Right lobe of liver (tissue), 6 donors: ENCODE results near the gene CTIF. TPM values are rescaled to one million over a fixed set of nuclear protein-coding genes. Genes with fewer than 3 reads are reported as not detected.

Experiments used
- ATAC-seq, 4 donors: fragments of 200-7000 bp; cut with Tn5 transposase; one replicate each; pipeline ENCODE4 v1.9.1; 2020; ENCODE audit warnings: mild to moderate bottlenecking in 4 of 4, moderate library complexity in 4 of 4
- DNase-seq, 3 donors: peaks; one replicate each; pipeline ENCODE4 v3.0.0-alpha.2; 2020
- H3K27ac ChIP-seq, 3 donors: fragments of 200-600 bp; one replicate each; pipeline ENCODE4 v1.8.0; 2022
- H3K27me3 ChIP-seq, 2 donors: fragments of 200-600 bp; one replicate each; pipeline ENCODE4 v1.8.0; 2022
- H3K36me3 ChIP-seq, 4 donors: fragments of 200-600 bp; sonication (generic) in 1 of 4; one replicate each; pipeline versions ENCODE4 v1.5.1 to v1.8.0; 2017 to 2022; ENCODE audit warnings: control low read depth in 1 of 4
- H3K4me1 ChIP-seq, 4 donors: fragments of 200-600 bp; sonication (generic) in 1 of 4; one replicate each; pipeline versions ENCODE4 v1.5.1 to v1.8.0; 2017 to 2022; ENCODE audit warnings: control low read depth in 1 of 4
- H3K4me3 ChIP-seq, 3 donors: fragments of 200-600 bp; one replicate each; pipeline ENCODE4 v1.8.0; 2022
- H3K9me3 ChIP-seq, 4 donors: fragments of 200-600 bp; sonication (generic) in 1 of 4; one replicate each; pipeline versions ENCODE4 v1.5.1 to v1.8.0; 2017 to 2022; ENCODE audit warnings: control low read depth in 1 of 4
- CTCF ChIP-seq, 4 donors: fragments of 200-600 bp in 3 of 4; fragments of 450-650 bp in 1 of 4; IDR thresholded peaks; one replicate each; pipeline versions ENCODE4 v1.5.1 to v1.8.0; 2016 to 2022; ENCODE audit warnings: antibody characterized with exemption in 4 of 4, mild to moderate bottlenecking in 2 of 4
- POLR2A ChIP-seq: fragments of 450-650 bp; IDR thresholded peaks from one replicate; pipeline ENCODE4 v1.6.1; 2017; ENCODE audit warnings: antibody characterized with exemption, mild to moderate bottlenecking
- WGBS: methylation state at CpG from one replicate; pipeline ENCODE4 v1.1.6; 2018; ENCODE audit warnings: low coverage, low lambda C conversion rate; ENCODE audit not compliant: insufficient coverage; ENCODE audit errors: missing lambda C conversion rate; 5-methylcytosine and 5-hydroxymethylcytosine counted together
- intact Hi-C, 2 donors: fragments of 100-400 bp; cut with DNase I; formaldehyde crosslinking; loops; one replicate each; pipeline versions ENCODE4 v1.11.2 to v1.14.1; 2022
- total RNA-seq, 6 experiments: library from RNA; depleted of rRNA in 2 of 6; stranded (reverse); fragments of >200 nt in 2 of 6; fragmentation: NEBNext Ultra II Directional in 3 of 6; extraction: Animal tissue kit (Norgen Biotek cat#: 25700) in 3 of 6; gene quantifications; one replicate each; pipeline versions ENCODE4 v1.1.0 to v1.2.4, GENCODE V29; 2016 to 2023
- donor health status: DM: no; HTN: yes; CAD: no.
- donor health status: DM: no; HTN: no; CAD: no.
- donor health status: DM: no; HTN: no; CAD: no.
- donor health status: DM: no; HTN: yes; CAD: no.
- donor health status: DM: no; HTN: yes; CAD: no.

Gene CTIF
- total RNA-seq, 6 experiments from 2014 or later: 29.0 to 60.6 (median 43.1) TPM

GRCh38 chr18:48742706-48743475 lies 204.1 kb downstream of the CTIF start:
- Histone ChIP-seq H3K4me1 (no peaks in the 10 kb centered on the region), H3K4me3 (no peak overlapping the region), H3K9me3 (no peaks in the 10 kb centered on the region), H3K36me3 (no peaks in the 10 kb centered on the region), H3K27ac (no peak overlapping the region), H3K27me3 (no peaks in the 10 kb centered on the region)
- ATAC-seq (peak; percentile 59 to 74 (median 71)), DNase-seq (peak in 1 of 3 donors; percentile 48)
- intact Hi-C loops: no loop called here
- WGBS: 75% methylated on average over 7 of the region's 11 CpGs
- TF ChIP-seq CTCF (IDR thresholded peaks at IDR 0.05) (no peak), POLR2A (no peak)

DNA sequence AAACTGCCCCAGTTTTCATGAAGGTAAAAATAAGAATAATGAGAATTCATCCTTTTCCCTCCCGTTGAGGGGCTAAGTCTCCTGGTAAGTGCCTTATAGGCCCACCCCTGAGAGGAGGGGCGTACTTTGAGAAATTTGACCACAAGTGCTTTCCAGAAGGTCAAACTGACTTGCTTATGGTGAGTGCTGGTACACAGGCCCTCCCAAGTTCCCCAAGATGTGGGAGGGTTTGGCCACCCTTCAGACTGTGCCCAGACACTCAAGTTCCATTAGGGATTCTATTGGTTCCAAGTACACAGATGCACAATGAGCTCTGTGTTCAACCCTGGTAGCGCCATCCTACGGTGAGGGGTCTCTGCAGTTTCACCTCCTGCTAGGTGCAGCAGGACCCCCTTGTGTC lies 205.1 kb downstream of the CTIF start:
- Histone ChIP-seq H3K9me3 (no peaks in the 10 kb centered on the region), H3K27ac (no peak overlapping the region), H3K4me3 (no peak overlapping the region), H3K36me3 (no peaks in the 10 kb centered on the region), H3K4me1 (no peaks in the 10 kb centered on the region), H3K27me3 (no peaks in the 10 kb centered on the region)
- DNase-seq (peak in 1 of 3 donors; percentile 4), ATAC-seq (no peak)
- no peak for TF ChIP-seq POLR2A
- no peak for TF ChIP-seq CTCF (IDR thresholded peaks at IDR 0.05)
- intact Hi-C loops: no loop called here
- 71% methylated on average over 1 of the region's 4 CpGs for WGBS

DNA sequence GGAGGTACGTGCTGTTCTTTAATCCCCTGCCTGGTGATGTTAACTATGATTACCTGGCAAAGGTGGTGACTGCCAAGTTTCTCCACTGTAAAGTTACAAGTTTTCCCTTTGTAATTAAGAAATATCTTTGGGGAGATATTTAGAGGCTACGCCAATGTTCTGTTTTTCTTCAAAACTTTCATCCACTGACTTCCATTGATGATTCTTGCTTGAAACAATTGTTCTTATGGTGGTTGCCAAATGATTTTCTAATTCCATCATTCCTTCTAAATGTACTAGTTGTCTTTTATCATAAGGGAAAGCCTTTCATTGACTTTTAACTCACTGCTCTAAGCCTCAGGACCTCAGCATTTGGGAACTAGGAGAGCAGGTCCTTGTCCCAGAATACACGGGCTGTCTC lies 206.5 kb downstream of the CTIF start:
- TF ChIP-seq POLR2A (no peak), CTCF (IDR thresholded peaks at IDR 0.05) (no peak)
- intact Hi-C loops: no loop called here
- 90% methylated on average over 3 of the region's 3 CpGs for WGBS
- H3K36me3 ChIP-seq: no peaks in the 10 kb centered on the region
- no peak overlapping the region for H3K4me3 ChIP-seq
- H3K9me3 ChIP-seq: no peaks in the 10 kb centered on the region
- DNase-seq: no peak
- ATAC-seq: no peak
- H3K27me3 ChIP-seq: no peaks in the 10 kb centered on the region
- no peaks in the 10 kb centered on the region for H3K4me1 ChIP-seq
- no peak overlapping the region for H3K27ac ChIP-seq

- no peaks in the 10 kb centered on the region for H3K4me1 ChIP-seq
- H3K27ac ChIP-seq: no peak overlapping the region
- WGBS: 65% methylated on average over 7 of the region's 13 CpGs
- DNase-seq (peak in 2 of 3 donors; percentile 24 to 45), ATAC-seq (peak; percentile 19 to 45 (median 29))
- H3K27me3 ChIP-seq: no peaks in the 10 kb centered on the region
- TF ChIP-seq CTCF (IDR thresholded peaks at IDR 0.05) (no peak), POLR2A (no peak)
- no peaks in the 10 kb centered on the region for H3K9me3 ChIP-seq
- H3K4me3 ChIP-seq: no peak overlapping the region
- intact Hi-C loops: no loop called here
- no peaks in the 10 kb centered on the region for H3K36me3 ChIP-seq
These were observed 210.9 kb downstream of the CTIF start for GRCh38 chr18:48749768-48750167.
